Measurements from ENCODE around the gene TRERF1.

Gene TRERF1

GRCh38 chr6:42292004-42292740 lies 159.6 kb downstream of the TRERF1 start:
- no peaks in the 10 kb centered on the region for H3K9me3 ChIP-seq (ENCODE audit: control insufficient read depth, low read depth, low read length)
- no peaks in the 10 kb centered on the region for H3K27me3 ChIP-seq (ENCODE audit: control insufficient read depth, insufficient read depth, low read length)
- no peak overlapping the region for H3K9ac ChIP-seq (ENCODE audit: low read length)
- H3K4me3 ChIP-seq (ENCODE audit: low read length) = no peak overlapping the region
- H3K4me1 ChIP-seq (ENCODE audit: control insufficient read depth, low read depth, low read length) = no peaks in the 10 kb centered on the region
- H3K27ac ChIP-seq (ENCODE audit: low read length) = no peak overlapping the region
- H3K36me3 ChIP-seq (ENCODE audit: control insufficient read depth, low read depth, low read length) = no peaks in the 10 kb centered on the region

- no peak overlapping the region for H3K4me3 ChIP-seq (ENCODE audit: low read length)
- no peak overlapping the region for H3K27ac ChIP-seq (ENCODE audit: low read length)
- no peak overlapping the region for H3K9ac ChIP-seq (ENCODE audit: low read length)
- no peaks in the 10 kb centered on the region for H3K27me3 ChIP-seq (ENCODE audit: control insufficient read depth, insufficient read depth, low read length)
- peaks cover 4% of the 10 kb centered on the region for H3K4me1 ChIP-seq (ENCODE audit: control insufficient read depth, low read depth, low read length)
- no peaks in the 10 kb centered on the region for H3K9me3 ChIP-seq (ENCODE audit: control insufficient read depth, low read depth, low read length)
- H3K36me3 ChIP-seq (ENCODE audit: control insufficient read depth, low read depth, low read length) = peaks cover 6% of the 10 kb centered on the region
Observed at GRCh38 chr6:42287756-42288155, 164.0 kb downstream of the TRERF1 start.

DNA sequence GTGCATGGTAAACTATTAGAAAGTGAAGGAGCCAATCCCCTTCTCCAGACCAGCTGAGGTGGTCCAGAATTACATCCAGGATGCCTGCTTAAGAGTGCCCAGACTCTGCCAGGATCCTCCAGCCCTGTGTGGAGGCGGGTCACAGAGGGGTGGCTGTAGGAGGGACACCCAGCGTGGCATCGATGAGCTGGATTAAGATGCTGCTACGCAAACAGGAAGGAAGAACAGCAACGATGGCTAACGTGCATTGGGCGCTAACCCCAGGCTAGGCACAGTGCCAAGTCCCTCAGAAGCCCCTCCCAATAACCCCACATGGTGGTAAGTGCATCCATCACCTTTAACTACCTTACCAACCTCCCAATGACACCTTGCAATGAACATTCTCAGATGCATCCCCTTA lies 170.2 kb downstream of the TRERF1 start:
- Histone ChIP-seq H3K4me3 (ENCODE audit: low read length) (no peak overlapping the region), H3K27me3 (ENCODE audit: control insufficient read depth, insufficient read depth, low read length) (no peaks in the 10 kb centered on the region), H3K4me1 (ENCODE audit: control insufficient read depth, low read depth, low read length) (peaks cover 4% of the 10 kb centered on the region), H3K36me3 (ENCODE audit: control insufficient read depth, low read depth, low read length) (peaks cover 6% of the 10 kb centered on the region), H3K27ac (ENCODE audit: low read length) (no peak overlapping the region), H3K9me3 (ENCODE audit: control insufficient read depth, low read depth, low read length) (no peaks in the 10 kb centered on the region), H3K9ac (ENCODE audit: low read length) (no peak overlapping the region)

DNA sequence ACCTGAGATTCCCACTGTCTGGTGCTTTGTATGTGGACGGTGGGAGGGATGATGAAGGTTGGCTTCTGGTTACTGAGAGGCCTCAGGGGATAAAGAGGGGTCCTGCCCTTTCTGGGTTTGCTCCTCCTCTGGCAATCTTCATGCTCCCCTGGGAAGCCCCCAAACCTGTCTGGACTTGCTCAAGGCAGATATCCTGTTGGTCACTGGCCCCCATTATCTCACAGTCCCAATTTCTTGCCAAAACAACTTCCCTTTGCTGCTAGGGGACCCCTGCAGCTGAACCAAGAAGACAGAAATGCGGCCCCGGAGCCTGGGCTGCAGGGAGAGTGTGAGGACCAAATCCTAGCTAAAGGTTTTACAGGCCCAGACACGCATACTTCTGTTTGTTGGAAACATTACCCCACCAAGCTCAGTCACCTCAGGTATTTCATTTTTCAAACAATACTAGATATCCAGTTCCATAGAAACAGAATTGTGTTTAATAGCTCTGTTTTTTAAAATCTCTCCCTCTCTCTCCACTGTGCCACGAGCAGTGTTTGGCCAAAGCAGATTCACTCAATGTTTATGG lies 170.7 kb downstream of the TRERF1 start:
- no peak overlapping the region for H3K4me3 ChIP-seq (ENCODE audit: low read length)
- H3K27ac ChIP-seq (ENCODE audit: low read length) = no peak overlapping the region
- H3K9me3 ChIP-seq (ENCODE audit: control insufficient read depth, low read depth, low read length) = no peaks in the 10 kb centered on the region
- H3K9ac ChIP-seq (ENCODE audit: low read length) = no peak overlapping the region
- no peaks in the 10 kb centered on the region for H3K27me3 ChIP-seq (ENCODE audit: control insufficient read depth, insufficient read depth, low read length)
- peaks cover 4% of the 10 kb centered on the region for H3K4me1 ChIP-seq (ENCODE audit: control insufficient read depth, low read depth, low read length)
- H3K36me3 ChIP-seq (ENCODE audit: control insufficient read depth, low read depth, low read length) = peaks cover 6% of the 10 kb centered on the region

- Histone ChIP-seq H3K9me3 (ENCODE audit: control insufficient read depth, low read depth, low read length) (no peaks in the 10 kb centered on the region), H3K9ac (ENCODE audit: low read length) (no peak overlapping the region), H3K27ac (ENCODE audit: low read length) (no peak overlapping the region), H3K27me3 (ENCODE audit: control insufficient read depth, insufficient read depth, low read length) (no peaks in the 10 kb centered on the region), H3K36me3 (ENCODE audit: control insufficient read depth, low read depth, low read length) (peaks cover 6% of the 10 kb centered on the region), H3K4me1 (ENCODE audit: control insufficient read depth, low read depth, low read length) (peaks cover 4% of the 10 kb centered on the region), H3K4me3 (ENCODE audit: low read length) (no peak overlapping the region)
Observed at GRCh38 chr6:42279966-42280629, 171.6 kb downstream of the TRERF1 start.

DNA sequence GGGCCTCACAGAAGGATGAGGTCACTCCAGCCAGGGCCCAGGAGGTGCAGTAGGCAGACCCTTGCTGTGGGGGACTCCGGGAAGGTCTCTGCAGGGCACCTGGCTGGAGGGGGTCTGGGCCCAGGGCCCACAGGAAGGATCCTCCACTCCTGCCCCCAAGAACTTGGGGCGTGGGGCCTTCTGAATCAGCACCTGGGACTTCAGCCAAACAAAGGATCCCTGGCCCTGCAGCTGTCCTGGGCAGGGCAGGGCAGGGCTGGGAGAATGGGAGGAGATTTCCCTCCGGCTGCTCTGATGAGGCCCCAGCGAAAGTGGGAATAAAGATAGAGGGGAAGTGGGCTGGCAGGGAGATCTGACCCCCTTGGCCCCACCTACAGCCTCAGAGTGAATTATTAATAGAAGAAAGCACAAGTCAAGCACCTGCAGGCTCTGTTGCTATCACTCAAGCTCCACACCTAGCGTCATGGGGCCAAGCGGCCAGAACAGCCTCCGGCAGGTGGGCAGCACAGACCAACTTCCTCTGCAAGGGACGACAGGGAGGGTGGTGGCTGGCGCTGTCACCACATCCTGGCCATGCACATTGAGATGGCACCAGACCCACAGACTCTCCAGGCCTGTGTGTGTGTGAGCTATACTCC lies 172.5 kb downstream of the TRERF1 start:
- H3K9me3 ChIP-seq (ENCODE audit: control insufficient read depth, low read depth, low read length) = no peaks in the 10 kb centered on the region
- H3K36me3 ChIP-seq (ENCODE audit: control insufficient read depth, low read depth, low read length) = no peaks in the 10 kb centered on the region
- no peak overlapping the region for H3K27ac ChIP-seq (ENCODE audit: low read length)
- no peaks in the 10 kb centered on the region for H3K27me3 ChIP-seq (ENCODE audit: control insufficient read depth, insufficient read depth, low read length)
- no peaks in the 10 kb centered on the region for H3K4me1 ChIP-seq (ENCODE audit: control insufficient read depth, low read depth, low read length)
- no peak overlapping the region for H3K4me3 ChIP-seq (ENCODE audit: low read length)
- H3K9ac ChIP-seq (ENCODE audit: low read length) = no peak overlapping the region

DNA sequence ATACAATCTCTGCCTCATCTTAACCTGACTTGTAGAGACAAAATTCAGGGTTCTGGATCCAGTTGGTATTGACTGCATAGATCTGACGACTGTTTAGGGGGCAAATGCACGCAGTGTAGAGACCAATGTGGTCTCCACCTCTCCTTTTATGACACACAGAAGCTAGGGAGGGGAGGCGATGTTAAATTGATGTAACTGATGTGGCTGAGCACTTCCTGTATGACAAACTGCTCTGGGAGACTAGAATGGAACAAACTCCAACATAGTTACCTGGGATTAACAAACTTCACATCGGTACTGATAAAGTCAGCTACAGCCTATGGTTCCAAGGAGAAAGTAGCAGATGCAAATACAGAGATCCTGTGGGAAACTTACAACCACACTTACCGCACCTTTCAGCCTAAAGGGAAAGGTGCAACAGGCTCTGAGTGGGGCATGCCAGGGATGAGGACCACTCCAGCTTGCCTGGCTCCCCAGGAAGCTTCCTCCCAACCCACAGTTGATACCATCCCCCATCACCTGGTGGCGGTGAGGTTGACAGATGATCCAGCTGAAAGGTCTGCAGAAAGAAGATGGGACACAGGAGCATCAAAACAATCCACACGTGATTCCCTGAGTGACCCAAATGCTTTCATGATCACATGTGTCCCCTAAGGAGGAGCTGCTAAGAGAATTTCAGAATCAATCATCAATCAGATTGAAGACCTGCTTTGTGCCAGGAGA lies 173.4 kb downstream of the TRERF1 start:
- H3K27ac ChIP-seq (ENCODE audit: low read length) = no peak overlapping the region
- no peak overlapping the region for H3K4me3 ChIP-seq (ENCODE audit: low read length)
- no peak overlapping the region for H3K9ac ChIP-seq (ENCODE audit: low read length)
- H3K9me3 ChIP-seq (ENCODE audit: control insufficient read depth, low read depth, low read length) = no peaks in the 10 kb centered on the region
- H3K4me1 ChIP-seq (ENCODE audit: control insufficient read depth, low read depth, low read length) = no peaks in the 10 kb centered on the region
- H3K27me3 ChIP-seq (ENCODE audit: control insufficient read depth, insufficient read depth, low read length) = no peaks in the 10 kb centered on the region
- H3K36me3 ChIP-seq (ENCODE audit: control insufficient read depth, low read depth, low read length) = no peaks in the 10 kb centered on the region

GRCh38 chr6:42276034-42276890 lies 175.5 kb downstream of the TRERF1 start:
- Histone ChIP-seq H3K9ac (ENCODE audit: low read length) (no peak overlapping the region), H3K4me3 (ENCODE audit: low read length) (no peak overlapping the region), H3K27me3 (ENCODE audit: control insufficient read depth, insufficient read depth, low read length) (no peaks in the 10 kb centered on the region), H3K36me3 (ENCODE audit: control insufficient read depth, low read depth, low read length) (no peaks in the 10 kb centered on the region), H3K4me1 (ENCODE audit: control insufficient read depth, low read depth, low read length) (no peaks in the 10 kb centered on the region), H3K9me3 (ENCODE audit: control insufficient read depth, low read depth, low read length) (no peaks in the 10 kb centered on the region), H3K27ac (ENCODE audit: low read length) (no peak overlapping the region)

- Histone ChIP-seq H3K9ac (ENCODE audit: low read length) (no peak overlapping the region), H3K4me3 (ENCODE audit: low read length) (no peak overlapping the region), H3K27me3 (ENCODE audit: control insufficient read depth, insufficient read depth, low read length) (no peaks in the 10 kb centered on the region), H3K4me1 (ENCODE audit: control insufficient read depth, low read depth, low read length) (no peaks in the 10 kb centered on the region), H3K9me3 (ENCODE audit: control insufficient read depth, low read depth, low read length) (no peaks in the 10 kb centered on the region), H3K27ac (ENCODE audit: low read length) (no peak overlapping the region), H3K36me3 (ENCODE audit: control insufficient read depth, low read depth, low read length) (no peaks in the 10 kb centered on the region)
Observed at GRCh38 chr6:42275376-42276033, 176.2 kb downstream of the TRERF1 start.

- Histone ChIP-seq H3K36me3 (ENCODE audit: control insufficient read depth, low read depth, low read length) (no peaks in the 10 kb centered on the region), H3K27me3 (ENCODE audit: control insufficient read depth, insufficient read depth, low read length) (no peaks in the 10 kb centered on the region), H3K4me1 (ENCODE audit: control insufficient read depth, low read depth, low read length) (peaks cover 4% of the 10 kb centered on the region), H3K9ac (ENCODE audit: low read length) (no peak overlapping the region), H3K9me3 (ENCODE audit: control insufficient read depth, low read depth, low read length) (no peaks in the 10 kb centered on the region), H3K27ac (ENCODE audit: low read length) (no peak overlapping the region), H3K4me3 (ENCODE audit: low read length) (no peak overlapping the region)
Observed at GRCh38 chr6:42274898-42275297, 176.8 kb downstream of the TRERF1 start.

Measured in iPS-18a (cell line).